ENCODE measurements around the gene CMIP. TPM values are rescaled to one million over a fixed set of nuclear protein-coding genes. Genes with fewer than 3 reads are reported as not detected.
A peak's percentile ranks its signal among the peaks of the same experiment; 100 is the strongest.

The CMIP gene
- polyA plus RNA-seq, 1 of the 3 experiments (the other 2 are of a cell fraction): 5.4 TPM

DNA sequence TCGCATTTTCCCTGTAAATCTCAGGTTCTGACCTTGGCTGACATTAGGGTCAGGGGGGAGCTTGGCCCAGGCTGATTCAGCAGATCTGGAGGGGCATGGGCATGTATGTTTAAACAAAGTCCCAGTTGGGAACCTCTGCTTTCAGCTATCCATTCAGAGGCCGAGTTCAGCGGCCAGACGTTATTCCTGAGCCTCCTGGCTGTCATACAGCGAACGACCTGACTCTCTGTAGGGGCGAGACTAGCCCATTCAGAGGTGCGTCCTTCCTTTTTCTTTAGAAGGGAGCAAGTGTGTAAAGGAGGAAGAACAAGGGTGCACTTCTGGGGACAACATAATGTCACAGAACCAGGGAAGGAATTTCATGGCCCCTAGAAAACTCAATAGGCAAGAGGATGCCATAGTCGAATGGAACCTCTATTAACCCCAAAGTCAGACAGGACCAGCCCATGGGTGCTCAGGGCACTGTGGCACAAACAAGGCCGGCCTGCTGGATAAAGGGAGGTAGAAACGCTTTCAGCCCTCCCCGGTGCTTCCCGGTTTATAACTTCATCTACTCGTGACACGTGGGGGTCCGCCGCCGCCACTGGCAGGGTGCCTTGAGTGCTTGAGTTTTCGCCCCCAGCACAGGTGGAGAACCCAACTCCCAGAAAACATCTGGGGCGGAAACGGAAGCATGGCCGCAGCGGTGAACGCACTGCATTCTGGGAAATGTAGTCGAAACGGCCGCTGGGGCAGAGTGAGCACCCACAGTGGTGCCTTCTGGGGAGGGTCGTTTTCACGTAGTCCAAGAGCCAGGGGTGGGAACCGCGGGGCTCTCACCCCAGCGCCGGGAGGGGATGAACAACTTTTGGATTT, 301.3 kb downstream of the CMIP start:
- POLR2A ChIA-PET: no interaction called here
- H3K4me2 ChIP-seq: peak overlapping the region; percentile 70
- peaks cover 0 to 4% of the 10 kb centered on the region in 2 experiments; a peak in 1 of 4 replicates for H3K4me1 ChIP-seq (ENCODE audit: control insufficient read depth in 1 of 2, insufficient read depth in 2 of 2, low read depth in 1 of 2, low read length in 1 of 2)
- H3K9me3 ChIP-seq: no peaks in the 10 kb centered on the region
- no peaks in the 10 kb centered on the region for H4K20me1 ChIP-seq (ENCODE audit: insufficient read depth)
- WGBS (ENCODE audit: low lambda C conversion rate): 33% methylated on average over 20 of the region's 33 CpGs
- peak overlapping the region; percentile 45 to 54 for H3K4me3 ChIP-seq (ENCODE audit: low read depth in 2 of 2, low read length in 1 of 2)
- no peaks in the 10 kb centered on the region for H3F3A ChIP-seq (replicated peaks; ENCODE audit: insufficient read depth)
- H2AFZ ChIP-seq (ENCODE audit: low read depth): peak overlapping the region; percentile 97
- H3K36me3 ChIP-seq (replicated peaks in 1 of 2; ENCODE audit: control insufficient read depth in 1 of 2, insufficient read depth in 2 of 2, low read length in 1 of 2): no peaks in the 10 kb centered on the region
- no peak overlapping the region for H3K27ac ChIP-seq (ENCODE audit: low read depth in 2 of 2, low read length in 1 of 2)
- no peak for TF ChIP-seq MEF2A (IDR thresholded peaks at IDR 0.05; ENCODE audit: borderline replicate concordance, low read depth)
- peak; percentile 56 for TF ChIP-seq POLR2AphosphoS5 (IDR thresholded peaks at IDR 0.05; ENCODE audit: low read depth, low read length)
- TF ChIP-seq NRF1 (IDR thresholded peaks at IDR 0.05; ENCODE audit: low read depth, low read length): no peak
- TF ChIP-seq EZH2phosphoT487 (IDR thresholded peaks at IDR 0.05; ENCODE audit: borderline replicate concordance, low read depth): no peak
- TF ChIP-seq SMC3 (IDR thresholded peaks at IDR 0.05; ENCODE audit: low read depth, low read length): no peak
- TF ChIP-seq EP300 (IDR thresholded peaks at IDR 0.05; ENCODE audit: borderline replicate concordance in 1 of 2, low read depth in 1 of 2, low read length in 1 of 2): no peak
- peak; percentile 58 for TF ChIP-seq ELF1 (IDR thresholded peaks at IDR 0.05)
- TF ChIP-seq CTCF (IDR thresholded peaks at IDR 0.05): no peak
- TF ChIP-seq YY1 (IDR thresholded peaks at IDR 0.05; ENCODE audit: low read depth): peak; percentile 67; the same call in 1 of the 2 replicates
- TF ChIP-seq, protein P1, sequence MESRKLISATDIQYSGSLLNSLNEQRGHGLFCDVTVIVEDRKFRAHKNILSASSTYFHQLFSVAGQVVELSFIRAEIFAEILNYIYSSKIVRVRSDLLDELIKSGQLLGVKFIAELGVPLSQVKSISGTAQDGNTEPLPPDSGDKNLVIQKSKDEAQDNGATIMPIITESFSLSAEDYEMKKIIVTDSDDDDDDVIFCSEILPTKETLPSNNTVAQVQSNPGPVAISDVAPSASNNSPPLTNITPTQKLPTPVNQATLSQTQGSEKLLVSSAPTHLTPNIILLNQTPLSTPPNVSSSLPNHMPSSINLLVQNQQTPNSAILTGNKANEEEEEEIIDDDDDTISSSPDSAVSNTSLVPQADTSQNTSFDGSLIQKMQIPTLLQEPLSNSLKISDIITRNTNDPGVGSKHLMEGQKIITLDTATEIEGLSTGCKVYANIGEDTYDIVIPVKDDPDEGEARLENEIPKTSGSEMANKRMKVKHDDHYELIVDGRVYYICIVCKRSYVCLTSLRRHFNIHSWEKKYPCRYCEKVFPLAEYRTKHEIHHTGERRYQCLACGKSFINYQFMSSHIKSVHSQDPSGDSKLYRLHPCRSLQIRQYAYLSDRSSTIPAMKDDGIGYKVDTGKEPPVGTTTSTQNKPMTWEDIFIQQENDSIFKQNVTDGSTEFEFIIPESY (IDR thresholded peaks at IDR 0.05; ENCODE audit: borderline replicate concordance, low read depth): no peak
- peak; percentile 93 for TF ChIP-seq GABPA (IDR thresholded peaks at IDR 0.05; ENCODE audit: low read depth)
- no peak for TF ChIP-seq GATA2 (CRISPR knock-in tag; IDR thresholded peaks at IDR 0.05)
- no peak for TF ChIP-seq REST (IDR thresholded peaks at IDR 0.05; ENCODE audit: low read depth, low read length)
- TF ChIP-seq RAD21 (IDR thresholded peaks at IDR 0.05; ENCODE audit: low read length): no peak
- no peak for TF ChIP-seq FOXM1 (IDR thresholded peaks at IDR 0.05; ENCODE audit: low read depth)
- TF ChIP-seq, protein P2, sequence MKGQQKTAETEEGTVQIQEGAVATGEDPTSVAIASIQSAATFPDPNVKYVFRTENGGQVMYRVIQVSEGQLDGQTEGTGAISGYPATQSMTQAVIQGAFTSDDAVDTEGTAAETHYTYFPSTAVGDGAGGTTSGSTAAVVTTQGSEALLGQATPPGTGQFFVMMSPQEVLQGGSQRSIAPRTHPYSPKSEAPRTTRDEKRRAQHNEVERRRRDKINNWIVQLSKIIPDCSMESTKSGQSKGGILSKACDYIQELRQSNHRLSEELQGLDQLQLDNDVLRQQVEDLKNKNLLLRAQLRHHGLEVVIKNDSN (IDR thresholded peaks at IDR 0.05; ENCODE audit: borderline replicate concordance, low read depth): no peak
- peak; percentile 35; the same call in 1 of the 2 replicates for TF ChIP-seq TAF1 (IDR thresholded peaks at IDR 0.05; ENCODE audit: borderline replicate concordance, low read depth, low read length)
- TF ChIP-seq, protein P3, sequence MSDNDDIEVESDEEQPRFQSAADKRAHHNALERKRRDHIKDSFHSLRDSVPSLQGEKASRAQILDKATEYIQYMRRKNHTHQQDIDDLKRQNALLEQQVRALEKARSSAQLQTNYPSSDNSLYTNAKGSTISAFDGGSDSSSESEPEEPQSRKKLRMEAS (IDR thresholded peaks at IDR 0.05; ENCODE audit: low read depth): peak; percentile 40; the same call in 1 of the 2 replicates
- no peak for TF ChIP-seq SIN3A (IDR thresholded peaks at IDR 0.05; ENCODE audit: borderline replicate concordance, low read depth, low read length)
- no peak for TF ChIP-seq FOXJ3 (CRISPR knock-in tag; IDR thresholded peaks at IDR 0.05)
- TF ChIP-seq, protein P4, sequence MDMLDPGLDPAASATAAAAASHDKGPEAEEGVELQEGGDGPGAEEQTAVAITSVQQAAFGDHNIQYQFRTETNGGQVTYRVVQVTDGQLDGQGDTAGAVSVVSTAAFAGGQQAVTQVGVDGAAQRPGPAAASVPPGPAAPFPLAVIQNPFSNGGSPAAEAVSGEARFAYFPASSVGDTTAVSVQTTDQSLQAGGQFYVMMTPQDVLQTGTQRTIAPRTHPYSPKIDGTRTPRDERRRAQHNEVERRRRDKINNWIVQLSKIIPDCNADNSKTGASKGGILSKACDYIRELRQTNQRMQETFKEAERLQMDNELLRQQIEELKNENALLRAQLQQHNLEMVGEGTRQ (IDR thresholded peaks at IDR 0.05; ENCODE audit: borderline replicate concordance, low read depth, low read length): no peak
- H3K9me2 ChIP-seq: no peaks in the 10 kb centered on the region
- no peak overlapping the region for H3K9ac ChIP-seq
- CTCF ChIA-PET: interaction anchor here (1.2 to 2.5 kb wide), 2 partner anchors 16 to 22 kb away, joined by 4 to 8 read pairs; no protein-coding TSS in a partner anchor
- H3K27me3 ChIP-seq (ENCODE audit: insufficient read depth): no peaks in the 10 kb centered on the region; the same call in 1 of the 2 replicates
- peak; percentile 87 for DNase-seq
- no peaks in the 10 kb centered on the region for H3K79me2 ChIP-seq (ENCODE audit: insufficient read depth)

All from SK-N-SH (cell line).